Activated CD4-positive, alpha-beta T cell treated with anti-CD3 and anti-CD28 coated beads for 1 hour (primary cell): Measurements from ENCODE around the gene SMCHD1.
A peak's percentile ranks its signal among the peaks of the same experiment; 100 is the strongest.
"Not testable (repeated sequence)": the region's sequence is repeated elsewhere in the genome, so short reads cannot be mapped to it uniquely, and the experiment has no call there.

Experiments
- DNase-seq: peaks from one replicate; pipeline ENCODE4 v3.0.0-alpha.2; 2020

SMCHD1 gene

DNA sequence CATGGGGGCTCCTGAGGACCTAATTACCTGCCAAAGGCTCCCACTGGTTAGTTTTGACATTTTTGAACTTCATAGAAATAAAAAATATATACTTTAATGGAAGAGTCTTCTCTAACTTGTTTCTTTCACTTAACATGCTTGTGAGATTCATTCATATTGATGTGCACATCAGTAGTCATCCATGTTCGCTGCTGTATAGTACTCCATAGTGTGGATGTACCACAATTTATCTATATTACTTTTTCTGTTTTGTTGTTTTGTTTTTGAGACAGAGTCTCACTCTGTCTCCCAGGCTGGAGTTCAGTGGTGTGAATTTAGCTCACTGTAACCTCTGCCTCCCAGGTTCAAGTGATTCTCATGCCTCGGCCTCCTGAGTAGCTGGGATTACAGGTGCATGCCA lies 168.4 kb downstream of the SMCHD1 start:
- no peak for DNase-seq

DNA sequence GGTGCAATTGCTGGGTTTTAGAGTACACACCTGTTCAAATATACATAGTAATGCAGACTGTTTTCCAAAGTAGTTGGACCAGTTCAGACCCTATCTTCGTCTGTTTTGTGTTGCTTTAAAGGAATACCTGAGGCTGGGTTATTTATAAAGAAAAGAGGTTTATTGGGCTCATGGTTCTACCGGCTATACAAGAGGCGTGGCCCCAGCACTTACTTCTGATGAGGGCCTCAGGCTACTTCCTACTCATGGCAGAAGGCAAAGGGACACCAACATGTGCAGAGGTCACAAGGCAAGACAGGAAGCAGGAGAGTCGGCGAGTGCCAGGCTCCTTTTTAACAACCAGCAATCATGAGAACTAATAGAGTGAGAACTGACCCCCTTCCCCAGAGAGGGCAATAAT lies 169.3 kb downstream of the SMCHD1 start:
- no peak for DNase-seq

DNA sequence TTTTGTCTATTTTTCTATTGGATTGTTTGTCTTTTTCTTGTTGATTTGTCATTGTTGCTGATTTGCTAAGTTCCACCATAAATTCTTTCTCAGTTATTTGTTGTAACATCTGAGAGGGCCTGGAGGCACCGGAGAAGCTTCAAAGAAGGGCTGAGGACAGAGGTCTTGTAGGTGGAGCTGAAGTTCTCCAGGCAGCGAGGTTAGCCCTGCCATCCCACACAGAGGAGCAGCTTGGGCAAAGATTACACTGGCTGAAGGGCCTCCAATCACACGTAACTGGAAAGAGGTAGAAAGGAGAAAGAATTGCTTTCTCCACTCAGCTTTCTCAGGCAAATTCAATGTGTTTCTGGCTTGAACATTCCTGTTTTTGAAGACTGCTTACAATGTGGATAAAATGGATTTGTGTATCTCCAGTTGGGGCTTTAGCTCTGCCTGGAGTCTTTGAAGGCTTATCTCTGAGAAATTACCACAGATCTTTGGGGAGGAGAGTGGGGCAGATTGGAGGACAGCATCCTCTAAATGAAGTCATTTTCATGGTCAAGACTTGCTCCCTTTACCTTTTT lies 170.2 kb downstream of the SMCHD1 start:
- no peak for DNase-seq

DNA sequence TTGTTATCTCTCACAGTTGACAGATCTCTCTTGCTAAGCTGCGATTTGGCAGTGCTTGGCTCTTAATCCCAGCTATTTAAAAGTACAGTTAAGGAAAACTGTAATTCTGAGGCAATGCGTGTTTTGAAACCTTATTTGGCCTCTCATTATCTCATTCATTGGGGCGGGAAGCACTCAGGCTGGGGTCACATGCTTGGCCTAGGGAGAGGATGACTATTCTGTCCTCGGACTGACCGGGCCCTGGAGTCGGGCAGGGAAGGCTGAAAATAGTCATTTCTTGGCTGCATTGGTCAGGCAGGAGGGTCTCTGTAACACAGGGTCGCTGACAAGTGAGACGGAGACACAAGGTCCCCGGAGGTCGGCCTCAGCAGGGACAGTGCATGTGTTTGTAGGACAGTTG lies 171.1 kb downstream of the SMCHD1 start:
- no peak for DNase-seq

DNA sequence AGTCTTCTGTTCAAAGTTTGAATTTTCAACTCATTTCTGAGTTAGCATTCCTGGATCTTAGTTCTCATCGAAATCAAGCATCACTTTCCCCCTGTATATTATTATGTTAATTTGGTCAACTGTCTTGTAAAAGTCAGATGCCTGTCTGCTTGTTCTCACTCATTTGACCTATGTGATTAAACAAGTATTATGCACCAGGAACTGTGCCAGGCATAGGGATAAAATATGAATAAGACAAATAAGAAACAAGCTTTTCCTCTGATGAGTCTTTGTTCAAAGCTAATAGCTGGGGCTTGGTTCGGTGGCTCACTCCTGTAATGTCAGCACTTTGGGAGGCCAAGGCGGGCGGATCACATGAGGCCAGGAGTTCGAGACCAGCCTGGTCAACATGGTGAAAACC lies 171.5 kb downstream of the SMCHD1 start:
- DNase-seq = no peak

DNA sequence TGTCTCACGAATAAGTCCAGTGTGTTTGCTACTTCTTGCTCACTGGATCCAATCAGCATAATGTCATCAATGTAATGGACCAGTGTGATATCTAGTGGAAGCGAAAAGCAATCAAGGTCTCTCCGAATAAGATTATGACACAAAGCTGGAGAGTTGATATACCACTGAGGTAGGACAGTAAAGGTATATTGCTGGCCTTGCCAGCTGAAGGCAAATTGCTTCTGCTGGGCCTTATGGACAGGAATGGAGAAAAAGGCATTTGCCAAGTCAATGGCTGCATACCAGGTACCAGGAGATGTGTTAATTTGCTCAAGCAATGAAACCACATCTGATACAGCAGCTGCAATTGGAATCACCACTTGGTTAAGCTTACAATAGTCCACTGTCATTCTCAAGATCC lies 180.6 kb downstream of the SMCHD1 start:
- DNase-seq = not testable (repeated sequence)

DNA sequence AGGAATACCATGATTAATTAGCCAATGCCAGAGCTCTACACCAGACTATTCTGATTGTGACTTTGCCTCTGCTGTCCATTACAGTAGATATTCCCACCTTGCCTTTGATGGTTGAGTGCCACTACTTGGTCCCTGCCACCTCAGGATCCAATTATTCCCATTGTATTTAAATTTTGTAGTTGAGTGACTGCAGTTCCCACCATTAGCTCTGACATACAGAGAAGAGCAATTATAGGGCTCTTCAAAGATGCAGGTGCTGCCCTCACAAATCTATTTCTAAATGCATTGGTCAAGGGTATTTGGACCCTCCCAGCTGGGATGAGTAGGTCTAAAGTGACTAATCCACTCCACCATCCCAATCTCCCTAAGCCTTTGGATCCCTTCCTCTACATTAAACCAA lies 181.8 kb downstream of the SMCHD1 start:
- DNase-seq = not testable (repeated sequence)

DNA sequence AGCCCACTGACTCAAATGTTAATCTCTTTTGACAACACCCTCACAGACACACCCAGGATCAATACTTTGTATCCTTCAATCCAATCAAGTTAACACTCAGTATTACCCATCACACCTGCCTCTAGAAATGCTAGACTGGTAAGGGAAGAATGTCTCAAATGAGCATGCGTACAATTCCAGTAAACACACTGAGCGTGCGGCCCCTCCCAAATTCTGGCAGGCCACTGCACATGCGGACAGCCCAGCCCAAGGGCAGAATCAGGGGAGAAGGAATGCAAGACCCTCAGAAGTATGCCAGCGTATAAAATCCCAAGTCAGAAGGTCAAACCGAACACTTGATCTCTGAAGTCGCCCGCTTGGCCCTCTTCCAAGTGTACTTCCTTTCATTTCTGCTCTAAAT lies 183.7 kb downstream of the SMCHD1 start:
- no peak for DNase-seq

DNA sequence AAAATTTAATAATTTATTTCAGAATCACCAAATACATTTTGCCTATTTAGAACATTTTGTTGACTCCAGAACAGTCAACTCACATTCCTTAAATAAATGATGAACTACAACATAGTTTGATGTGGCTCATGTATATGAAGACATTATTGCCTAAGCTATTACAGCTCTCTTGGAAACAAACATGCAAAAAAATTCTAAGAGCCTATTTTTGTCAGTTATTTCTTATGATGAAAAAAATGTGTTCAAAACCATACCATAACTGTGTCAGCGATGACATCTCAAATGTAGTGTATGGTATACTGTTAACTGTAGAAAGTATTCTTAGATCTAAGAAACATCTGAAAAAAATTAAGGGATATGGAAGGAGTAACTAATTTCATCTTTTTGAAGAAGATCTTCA lies 185.0 kb downstream of the SMCHD1 start:
- no peak for DNase-seq

DNA sequence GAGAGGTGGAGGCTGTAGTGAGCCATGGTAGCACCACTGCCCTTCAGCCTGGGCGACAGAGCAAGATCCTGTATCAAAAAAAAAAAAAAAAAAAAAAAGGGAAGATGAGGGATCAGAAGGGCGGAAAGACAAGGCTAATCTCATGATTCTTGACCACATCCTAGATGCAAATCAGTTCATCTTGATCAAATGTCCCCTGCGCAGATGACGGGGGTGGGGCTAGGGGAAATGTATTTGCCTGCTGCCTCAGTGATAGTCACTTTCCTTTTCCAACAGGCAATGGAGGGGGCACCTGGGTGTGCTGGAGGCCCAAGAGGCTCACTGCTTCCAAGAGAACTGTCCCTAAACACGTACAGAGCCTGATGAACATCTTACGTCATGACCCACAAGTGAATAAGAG lies 187.6 kb downstream of the SMCHD1 start:
- DNase-seq = no peak

DNA sequence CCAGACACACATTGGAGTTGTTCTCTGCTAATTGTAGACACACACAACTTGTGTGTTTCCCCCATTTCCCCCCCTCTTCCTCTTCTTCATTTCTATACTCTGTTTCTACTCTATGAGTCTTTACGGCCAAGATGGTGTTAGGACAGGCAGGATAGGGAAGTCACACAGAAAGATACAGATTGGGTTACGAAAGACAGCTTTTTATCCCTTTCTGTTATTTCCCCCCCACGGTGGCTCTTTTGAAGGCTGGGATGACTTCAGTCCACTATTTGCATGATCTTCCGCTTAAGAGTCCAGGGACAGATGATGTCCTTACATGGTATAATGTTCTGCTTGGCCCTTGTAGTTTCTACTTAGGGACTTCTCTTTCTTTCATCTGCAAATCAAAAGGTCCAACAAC lies 189.6 kb downstream of the SMCHD1 start:
- DNase-seq = no peak

DNA sequence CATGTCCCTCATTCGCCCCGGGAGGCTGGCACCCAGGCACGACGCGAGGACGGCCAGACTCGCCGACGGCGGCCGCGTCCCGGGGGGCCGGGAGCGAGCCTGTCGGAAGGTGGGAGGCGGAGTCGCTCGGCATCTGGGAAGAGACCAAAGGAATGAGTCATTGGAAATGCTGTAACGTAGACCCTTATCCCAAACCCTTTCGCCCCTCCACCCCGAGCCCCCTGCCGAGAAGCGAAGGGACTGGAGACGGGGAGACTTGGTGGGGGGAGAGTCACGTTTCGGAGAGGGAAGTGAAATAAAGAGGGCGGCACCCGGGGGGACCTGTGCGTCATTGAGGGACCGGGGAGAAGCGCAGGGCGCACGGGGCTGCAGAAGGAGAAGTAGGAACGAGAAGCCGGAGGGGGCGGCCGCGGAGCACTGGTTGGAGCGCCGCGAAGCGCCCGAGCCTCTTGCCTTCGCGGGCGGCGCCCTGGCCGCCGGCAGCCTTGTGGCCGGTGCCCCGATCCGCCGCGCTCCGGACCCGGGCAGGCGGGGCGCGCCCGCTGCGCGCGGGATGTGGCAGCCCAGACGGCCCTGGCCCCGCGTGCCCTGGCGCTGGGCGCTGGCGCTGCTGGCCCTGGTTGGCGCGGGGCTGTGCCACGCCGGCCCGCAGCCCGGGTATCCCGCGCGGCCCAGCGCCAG lies 191.2 kb downstream of the SMCHD1 start, which contains the start of gene EMILIN2:
TSS of gene EMILIN2 (plus strand) at position 371 of the 681 bp plus-strand sequence. CDS start at position 554, 183 bp downstream.
- DNase-seq = peak; percentile 19

DNA sequence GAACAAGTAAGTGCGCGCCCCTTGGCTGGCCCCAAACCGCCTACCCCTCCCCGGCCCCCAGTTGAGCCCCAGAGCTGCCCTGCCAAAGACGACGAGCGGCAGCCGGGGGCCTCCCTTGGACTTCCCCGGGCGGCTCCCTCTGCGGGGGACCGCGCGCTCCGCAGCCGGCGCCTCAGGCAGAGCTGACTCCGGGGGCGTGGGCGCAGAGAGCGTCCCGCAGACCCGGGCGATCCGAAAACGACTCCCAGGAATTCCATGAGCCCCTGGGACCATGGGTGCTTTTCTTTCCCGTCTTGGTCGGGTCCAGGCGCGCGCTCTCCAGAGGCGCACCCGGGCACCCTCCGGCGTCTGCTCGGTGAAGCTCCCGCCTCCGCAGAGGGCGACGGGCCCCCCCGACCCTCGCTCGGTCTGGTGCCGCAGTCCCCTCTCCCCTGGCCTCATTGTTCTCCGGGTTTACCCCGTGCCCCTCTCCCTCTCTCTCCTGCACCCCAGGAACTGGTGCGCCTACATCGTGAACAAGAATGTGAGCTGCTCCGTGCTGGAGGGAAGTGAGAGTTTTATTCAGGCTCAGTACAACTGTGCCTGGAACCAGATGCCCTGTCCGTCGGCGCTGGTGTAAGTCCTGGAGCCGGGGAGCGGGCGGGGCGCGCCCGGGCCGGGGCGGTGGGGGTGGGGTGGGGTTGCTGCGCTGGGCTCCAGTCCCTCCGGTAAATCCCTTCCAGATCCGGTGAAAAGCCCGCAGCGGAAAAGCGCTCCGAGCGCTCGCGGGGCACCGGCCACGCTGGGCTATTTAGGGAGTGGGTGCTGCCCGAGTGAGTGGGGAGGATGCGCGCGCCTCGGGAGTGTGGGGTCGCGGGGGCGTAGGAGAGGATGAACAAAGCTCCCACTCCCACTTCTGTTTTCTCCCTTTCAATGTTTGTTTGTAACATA lies 192.1 kb downstream of the SMCHD1 start:
- DNase-seq = no peak

DNA sequence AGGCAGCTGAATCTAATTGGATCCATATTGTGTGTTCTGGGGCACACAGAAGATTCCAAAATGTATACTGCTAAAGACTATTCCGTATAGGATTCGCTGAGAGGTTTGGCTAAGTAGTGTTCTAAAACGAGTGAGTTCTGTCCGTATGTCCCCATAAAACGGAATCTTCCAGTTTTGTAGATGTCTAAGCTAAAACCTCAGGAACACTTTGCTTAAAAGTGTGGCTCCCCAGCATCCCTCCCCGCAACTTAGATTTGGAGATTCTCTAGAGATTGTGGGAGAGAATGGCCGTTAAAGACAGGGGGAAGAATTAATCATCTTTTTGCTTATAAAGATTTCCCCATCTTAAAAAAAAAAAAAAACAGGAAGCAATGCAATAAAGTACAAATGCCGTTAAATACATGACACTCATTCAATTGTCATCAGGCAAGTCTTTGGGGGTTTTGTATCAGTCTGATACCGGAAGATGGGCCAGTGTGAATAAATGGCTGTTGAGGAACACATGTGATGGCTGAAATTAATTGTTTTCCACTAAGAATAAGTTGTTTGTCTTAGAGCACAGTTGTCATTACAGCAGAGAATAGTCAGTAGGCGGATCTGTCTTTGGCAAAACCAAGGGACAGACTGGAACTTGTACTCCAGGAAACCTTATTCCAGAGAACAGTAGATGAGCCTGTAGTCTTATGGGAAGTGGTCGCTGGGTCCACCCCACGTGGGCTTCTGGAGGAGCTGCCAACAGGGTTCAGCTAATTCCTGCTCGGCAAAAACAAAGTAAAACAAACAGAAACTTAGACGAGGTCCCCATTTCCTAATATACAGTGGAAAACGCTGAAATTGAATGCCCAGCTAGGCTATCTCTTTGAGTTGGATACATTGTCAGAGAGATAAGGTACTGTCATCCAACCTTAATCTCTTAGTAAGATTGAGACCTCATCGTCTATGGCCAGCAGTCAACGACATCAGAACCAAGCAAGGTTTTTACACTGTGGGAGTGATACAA lies 193.0 kb downstream of the SMCHD1 start:
- no peak for DNase-seq

DNA sequence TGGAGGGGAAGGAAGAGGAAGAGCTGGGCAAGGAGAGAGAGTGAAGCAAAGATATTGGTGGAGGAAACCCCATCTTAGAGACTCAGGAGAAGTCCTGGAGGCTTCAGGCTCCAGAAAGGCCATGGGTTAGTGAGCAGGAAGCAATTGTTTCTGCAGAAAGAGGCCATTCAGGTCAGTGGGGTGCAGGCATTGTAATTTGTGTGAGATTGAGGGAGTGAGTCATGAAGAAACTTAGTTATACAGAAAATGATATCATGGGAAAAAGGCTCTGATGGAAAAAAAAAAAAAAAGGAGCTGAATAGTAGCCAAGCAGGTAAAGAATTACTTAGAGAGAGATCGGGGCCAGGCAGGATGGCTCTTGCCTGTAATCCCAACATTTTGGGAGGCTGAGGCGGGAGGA lies 195.3 kb downstream of the SMCHD1 start:
- DNase-seq = no peak

DNA sequence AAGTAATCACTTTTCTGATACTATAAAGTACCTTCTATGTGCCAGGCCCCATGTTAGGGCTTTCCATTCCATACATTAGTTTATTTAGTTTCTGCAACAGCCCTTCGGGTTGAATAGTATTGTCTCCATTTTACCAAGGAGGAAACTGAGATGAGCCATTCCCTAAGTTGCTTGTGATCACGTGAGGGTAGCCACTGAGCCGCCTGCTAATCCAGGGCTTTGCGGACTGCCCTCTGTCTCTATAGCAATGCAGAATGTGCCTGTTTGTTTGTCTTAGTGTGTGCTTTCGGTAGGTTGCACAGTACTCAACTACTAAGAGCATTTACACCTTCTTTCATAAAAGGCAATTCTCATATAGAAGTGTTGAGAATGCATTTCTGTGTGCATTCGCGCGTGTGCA lies 196.2 kb downstream of the SMCHD1 start:
- DNase-seq = no peak

DNA sequence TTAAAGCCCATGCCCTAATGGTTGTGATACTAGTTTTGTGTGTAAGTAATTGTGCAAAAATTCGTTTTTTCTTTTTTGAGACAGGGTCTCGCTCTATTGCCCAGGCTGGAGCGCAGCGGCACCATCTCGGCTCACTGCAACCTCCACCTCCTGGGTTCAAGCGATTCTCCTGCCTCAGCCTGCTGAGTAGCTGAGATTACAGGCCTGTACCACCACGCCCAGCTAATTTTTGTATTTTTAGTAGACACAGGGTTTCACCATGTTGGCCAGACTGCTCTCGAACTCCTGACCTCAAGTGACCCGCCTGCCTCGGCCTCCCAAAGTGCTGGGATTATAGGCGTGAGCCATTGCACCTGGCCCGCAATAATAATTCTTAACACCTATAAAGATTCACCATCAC lies 196.9 kb downstream of the SMCHD1 start:
- not testable (repeated sequence) for DNase-seq

DNA sequence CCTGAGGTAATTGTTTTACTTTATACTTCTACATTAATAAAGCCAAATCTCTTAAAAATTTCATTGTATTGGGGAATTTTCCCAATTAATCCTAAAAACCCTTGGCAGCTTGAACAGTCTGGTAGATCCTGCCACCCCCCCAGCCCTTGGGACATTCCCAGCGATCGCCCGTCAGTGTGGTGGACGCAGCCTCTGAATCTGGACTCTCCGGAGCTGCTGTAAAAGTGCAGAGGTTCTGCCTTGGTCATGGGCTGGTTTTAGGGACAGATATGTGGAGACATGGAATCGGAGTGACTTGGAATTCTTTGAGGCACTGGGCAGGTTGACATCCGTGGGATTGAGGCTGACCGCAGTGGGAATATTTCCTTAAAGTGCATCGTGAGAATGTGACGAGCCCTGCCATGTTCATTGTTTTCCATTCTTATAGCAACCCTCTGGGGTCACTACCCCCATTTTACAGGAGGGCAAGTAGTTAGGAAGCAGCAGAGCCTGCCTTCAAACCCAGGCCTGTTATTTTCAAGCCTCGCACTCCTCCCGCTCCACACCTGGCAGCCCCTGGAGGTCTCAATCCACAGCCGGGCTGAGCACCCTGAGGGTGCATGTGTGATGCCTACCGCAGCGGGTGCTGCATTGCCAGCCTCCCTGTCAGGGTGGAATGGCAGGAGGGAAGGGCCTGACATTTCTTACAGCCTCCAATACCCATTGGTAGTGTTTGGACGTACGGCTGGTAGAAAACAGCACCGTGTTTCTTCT lies 197.8 kb downstream of the SMCHD1 start:
- no peak for DNase-seq

DNA sequence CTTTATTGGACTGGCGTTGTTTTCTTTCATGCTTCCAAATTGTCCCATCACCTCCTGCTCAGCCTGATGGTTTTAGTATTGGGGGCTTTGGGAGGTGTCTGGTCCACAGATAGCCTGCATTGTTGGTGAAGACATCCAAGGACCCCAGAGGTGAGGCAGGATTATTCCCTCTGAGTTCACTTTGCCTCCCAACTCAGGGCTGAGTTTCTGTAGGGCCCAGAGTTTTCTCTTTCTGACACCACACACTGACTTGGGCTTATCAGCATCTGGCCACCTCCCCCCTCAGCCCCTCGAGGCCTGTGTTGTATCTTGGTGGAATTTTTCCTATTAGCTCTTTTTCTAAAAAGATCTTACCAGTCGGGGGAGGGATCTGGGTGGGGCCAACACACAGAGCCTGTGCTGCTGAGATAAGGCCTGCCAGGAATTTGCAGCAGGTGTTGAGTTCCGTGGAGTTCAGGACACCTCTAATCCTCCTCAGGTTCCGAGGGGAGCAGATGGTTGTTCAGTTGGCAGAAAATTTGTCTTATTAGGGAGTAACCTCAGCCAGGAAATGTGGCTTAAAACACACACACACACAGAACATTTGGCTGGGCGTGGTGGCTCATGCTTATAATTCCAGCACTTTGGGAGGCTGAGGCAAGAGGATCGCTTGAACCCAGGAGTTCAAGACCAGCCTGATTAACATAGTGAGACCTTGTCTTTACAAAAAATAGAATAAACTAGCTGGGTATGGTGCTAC lies 198.6 kb downstream of the SMCHD1 start:
- DNase-seq = no peak
